Measurements from ENCODE around the gene NCF4.
A peak's percentile ranks its signal among the peaks of the same experiment; 100 is the strongest.

Gene NCF4

GRCh38 chr22:36852056-36852973 is 8.5 kb upstream of the NCF4 start:
- Mint-ChIP-seq H3K9me3 (peaks cover 0 to 5% of the 10 kb centered on the region in 2 donors), H3K27ac (no peak overlapping the region), H3K4me3 (no peak overlapping the region), H3K36me3 (no peaks in the 10 kb centered on the region), H3K4me1 (peaks cover 17 to 30% of the 10 kb centered on the region in 2 donors), H3K27me3 (peaks cover 15 to 18% of the 10 kb centered on the region in 2 donors)
- ATAC-seq (replicated peaks) (no peak), DNase-seq (no peak)

GRCh38 chr22:36853407-36854099 is 7.3 kb upstream of the NCF4 start:
- DNase-seq: peak; percentile 85
- Mint-ChIP-seq H3K36me3 (no peaks in the 10 kb centered on the region), H3K4me1 (peaks cover 26 to 41% of the 10 kb centered on the region in 2 donors), H3K9me3 (peaks cover 0 to 5% of the 10 kb centered on the region in 2 donors), H3K27me3 (peaks cover 12 to 15% of the 10 kb centered on the region in 2 donors), H3K27ac (peak overlapping the region; percentile 94), H3K4me3 (peak overlapping the region; percentile 68 to 81)
- ATAC-seq (replicated peaks): peak; percentile 76 to 79

- DNase-seq: no peak
- Mint-ChIP-seq H3K9me3 (peaks cover 0 to 6% of the 10 kb centered on the region in 2 donors), H3K4me3 (no peak overlapping the region), H3K36me3 (peaks cover 0 to 10% of the 10 kb centered on the region in 2 donors), H3K4me1 (peaks cover 44 to 60% of the 10 kb centered on the region in 2 donors), H3K27me3 (no peaks in the 10 kb centered on the region), H3K27ac (no peak overlapping the region)
- no peak for ATAC-seq (replicated peaks)
Observed at GRCh38 chr22:36855478-36855877, 5.3 kb upstream of the NCF4 start.

- Mint-ChIP-seq H3K4me3 (peak overlapping the region; percentile 74 to 81), H3K36me3 (peaks cover 0 to 10% of the 10 kb centered on the region in 2 donors), H3K9me3 (peaks cover 0 to 6% of the 10 kb centered on the region in 2 donors), H3K4me1 (peaks cover 46 to 68% of the 10 kb centered on the region in 2 donors), H3K27ac (peak overlapping the region; percentile 73), H3K27me3 (no peaks in the 10 kb centered on the region)
- peak; percentile 84 for DNase-seq
- ATAC-seq (replicated peaks): peak; percentile 18 to 31
Observed at GRCh38 chr22:36856121-36856791, 4.5 kb upstream of the NCF4 start.

GRCh38 chr22:36856792-36857135 is 4.0 kb upstream of the NCF4 start:
- ATAC-seq (replicated peaks) (no peak), DNase-seq (no peak)
- Mint-ChIP-seq H3K4me1 (peaks cover 48 to 73% of the 10 kb centered on the region in 2 donors), H3K4me3 (no peak overlapping the region), H3K27ac (no peak overlapping the region), H3K36me3 (peaks cover 0 to 10% of the 10 kb centered on the region in 2 donors), H3K9me3 (peaks cover 0 to 6% of the 10 kb centered on the region in 2 donors), H3K27me3 (no peaks in the 10 kb centered on the region)

- DNase-seq: no peak
- Mint-ChIP-seq H3K4me3 (peak overlapping the region in 1 of 2 donors; percentile 23), H3K36me3 (peaks cover 0 to 13% of the 10 kb centered on the region in 2 donors), H3K4me1 (peaks cover 55 to 79% of the 10 kb centered on the region in 2 donors), H3K27ac (peak overlapping the region; percentile 32), H3K27me3 (no peaks in the 10 kb centered on the region), H3K9me3 (peaks cover 0 to 3% of the 10 kb centered on the region in 2 donors)
- no peak for ATAC-seq (replicated peaks)
Observed at GRCh38 chr22:36858156-36858555, 2.6 kb upstream of the NCF4 start.

GRCh38 chr22:36858966-36859365 is 1.8 kb upstream of the NCF4 start:
- Mint-ChIP-seq H3K36me3 (peaks cover 2 to 14% of the 10 kb centered on the region in 2 donors), H3K4me3 (no peak overlapping the region), H3K27ac (peak overlapping the region; percentile 98), H3K9me3 (peaks cover 1 to 2% of the 10 kb centered on the region in 2 donors), H3K4me1 (peaks cover 58 to 81% of the 10 kb centered on the region in 2 donors), H3K27me3 (no peaks in the 10 kb centered on the region)
- ATAC-seq (replicated peaks): no peak
- no peak for DNase-seq

- peaks cover 4% of the 10 kb centered on the region in 2 donors for H3K9me3 Mint-ChIP-seq
Observed at GRCh38 chr22:36860017-36860416, 789 bp upstream of the NCF4 start.

GRCh38 chr22:36860438-36860820 is 377 bp upstream of the NCF4 start:
- H3K4me1 Mint-ChIP-seq: peaks cover 73 to 96% of the 10 kb centered on the region in 2 donors
- H3K27me3 Mint-ChIP-seq: no peaks in the 10 kb centered on the region
- H3K36me3 Mint-ChIP-seq: peaks cover 16 to 29% of the 10 kb centered on the region in 2 donors
- ATAC-seq (replicated peaks): no peak
- peaks cover 4% of the 10 kb centered on the region in 2 donors for H3K9me3 Mint-ChIP-seq
- H3K27ac Mint-ChIP-seq: peak overlapping the region; percentile 98
- no peak for DNase-seq
- H3K4me3 Mint-ChIP-seq: peak overlapping the region; percentile 54 to 66

More at GRCh38 chr22:36860017-36860416, 789 bp upstream of the NCF4 start:
- ATAC-seq (replicated peaks) (no peak), DNase-seq (no peak)
- Mint-ChIP-seq H3K36me3 (peaks cover 12 to 25% of the 10 kb centered on the region in 2 donors), H3K4me1 (peaks cover 68 to 91% of the 10 kb centered on the region in 2 donors), H3K4me3 (peak overlapping the region; percentile 54 to 66), H3K27ac (peak overlapping the region; percentile 98), H3K27me3 (no peaks in the 10 kb centered on the region)

GRCh38 chr22:36862251-36863242 is 1.7 kb downstream of the NCF4 start:
- H3K4me1 Mint-ChIP-seq: peaks cover 77 to 98% of the 10 kb centered on the region in 2 donors
- DNase-seq: peak; percentile 86
- no peaks in the 10 kb centered on the region for H3K27me3 Mint-ChIP-seq
- peak overlapping the region; percentile 68 to 74 for H3K4me3 Mint-ChIP-seq
- H3K36me3 Mint-ChIP-seq: peaks cover 32 to 48% of the 10 kb centered on the region in 2 donors
- peak overlapping the region; percentile 98 for H3K27ac Mint-ChIP-seq
- H3K9me3 Mint-ChIP-seq: peaks cover 4% of the 10 kb centered on the region in 2 donors
- ATAC-seq (replicated peaks): peak; percentile 30 to 46

- H3K36me3 Mint-ChIP-seq: peaks cover 38 to 55% of the 10 kb centered on the region in 2 donors
- ATAC-seq (replicated peaks): no peak
- H3K4me3 Mint-ChIP-seq: peak overlapping the region in 1 of 2 donors; percentile 22
- H3K27ac Mint-ChIP-seq: peak overlapping the region; percentile 98
- H3K4me1 Mint-ChIP-seq: peaks cover 73 to 95% of the 10 kb centered on the region in 2 donors
- peaks cover 4% of the 10 kb centered on the region in 2 donors for H3K9me3 Mint-ChIP-seq
- H3K27me3 Mint-ChIP-seq: no peaks in the 10 kb centered on the region
- DNase-seq: no peak
Observed at GRCh38 chr22:36863281-36863680, 2.5 kb downstream of the NCF4 start.

GRCh38 chr22:36863979-36864378 is 3.2 kb downstream of the NCF4 start:
- DNase-seq (no peak), ATAC-seq (replicated peaks) (no peak)
- peak overlapping the region in 1 of 2 donors; percentile 34 for H3K4me3 Mint-ChIP-seq
- H3K27me3 Mint-ChIP-seq: no peaks in the 10 kb centered on the region
- peaks cover 70 to 92% of the 10 kb centered on the region in 2 donors for H3K4me1 Mint-ChIP-seq
- H3K27ac Mint-ChIP-seq: peak overlapping the region; percentile 94
- peaks cover 4% of the 10 kb centered on the region in 2 donors for H3K9me3 Mint-ChIP-seq
- H3K36me3 Mint-ChIP-seq: peaks cover 38 to 56% of the 10 kb centered on the region in 2 donors

All from stimulated activated naive B cell treated with anti-CD40 and anti-IgM and Interleukin-4, amounts not matched to agents 10 μg/mL and 1 μg/mL and 100 μg/mL, for 72 hours (primary cell).